Hematopoietic multipotent progenitor cell treated with erythropoietin and hydrocortisone succinate and interleukin-3 and kit ligand, for 17 days (in vitro differentiated cells): ENCODE data around the gene ESR2.
"Not testable (repeated sequence)": the region's sequence is repeated elsewhere in the genome, so short reads cannot be mapped to it uniquely, and the experiment has no call there.

ENCODE experiments used
- DNase-seq: peaks from one replicate; pipeline ENCODE4 v3.0.0-alpha.2; 2015; ENCODE audit warnings: low spot score

Gene ESR2

DNA sequence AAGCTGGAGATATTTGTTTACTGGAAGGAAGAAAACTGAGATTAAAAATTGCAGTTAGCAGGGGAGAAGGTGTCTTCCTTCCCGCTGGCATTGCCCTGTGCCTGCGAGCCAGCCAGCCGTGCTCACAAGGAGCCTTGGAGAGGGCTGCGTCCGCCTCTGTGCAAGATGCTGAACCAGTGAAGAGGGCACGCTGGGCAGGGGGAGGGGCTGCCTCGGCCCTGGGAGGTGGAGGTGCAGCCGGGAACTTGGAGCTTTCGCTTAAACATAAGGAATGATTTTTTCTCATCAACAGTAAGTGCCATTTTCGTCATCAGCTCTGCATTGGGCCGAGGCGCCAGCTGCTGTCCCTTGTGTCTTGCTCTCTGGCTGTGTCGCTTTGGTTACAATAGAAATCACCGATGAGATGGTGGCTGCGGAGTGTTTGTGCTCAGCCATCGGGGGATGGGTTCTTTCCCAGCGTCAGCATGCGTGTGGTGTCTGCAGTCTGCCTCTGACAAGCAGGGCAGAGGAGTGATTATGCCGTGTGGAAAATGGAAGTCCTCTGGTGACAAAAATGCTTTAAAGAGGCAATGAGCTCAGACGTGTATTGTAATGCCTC is 97.3 kb downstream of the ESR2 start:
- no peak for DNase-seq

DNA sequence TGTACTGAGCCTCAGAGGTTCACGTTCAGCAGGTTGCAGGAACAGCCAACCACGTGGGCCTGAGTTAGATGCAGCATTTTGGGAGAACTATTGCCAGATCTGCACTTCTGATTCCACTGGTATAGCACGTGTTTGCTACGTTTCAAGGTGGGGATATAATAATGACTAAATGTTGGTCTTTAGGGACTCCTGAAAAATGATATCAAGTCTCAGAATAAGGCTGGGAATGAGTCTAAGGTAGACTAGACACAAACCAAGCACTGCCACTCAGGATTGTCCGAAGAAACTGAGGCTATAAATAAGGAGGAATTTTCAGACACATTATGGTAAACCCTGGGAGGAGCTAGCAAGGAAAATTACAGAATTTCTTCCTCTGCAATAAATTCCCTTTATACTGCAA is 98.1 kb downstream of the ESR2 start:
- no peak for DNase-seq

DNA sequence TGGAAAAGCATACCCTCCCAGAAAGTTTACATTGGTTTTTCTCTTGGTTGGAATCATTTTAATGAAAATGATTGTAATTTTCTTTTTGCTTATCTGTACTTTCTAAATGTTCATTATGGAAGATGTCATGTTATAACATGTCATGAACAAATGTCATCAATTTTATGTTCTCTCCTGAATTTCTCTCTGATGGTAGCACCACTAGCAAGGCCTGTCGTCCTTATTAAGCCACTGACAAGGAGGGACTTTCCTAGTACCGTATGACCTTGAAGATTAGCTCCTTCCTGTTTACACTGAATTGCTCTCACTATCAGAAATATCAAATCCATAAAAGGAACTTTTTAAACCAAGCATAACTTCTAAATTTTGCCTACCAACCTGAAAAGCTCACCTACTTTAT is 99.0 kb downstream of the ESR2 start:
- DNase-seq: no peak

DNA sequence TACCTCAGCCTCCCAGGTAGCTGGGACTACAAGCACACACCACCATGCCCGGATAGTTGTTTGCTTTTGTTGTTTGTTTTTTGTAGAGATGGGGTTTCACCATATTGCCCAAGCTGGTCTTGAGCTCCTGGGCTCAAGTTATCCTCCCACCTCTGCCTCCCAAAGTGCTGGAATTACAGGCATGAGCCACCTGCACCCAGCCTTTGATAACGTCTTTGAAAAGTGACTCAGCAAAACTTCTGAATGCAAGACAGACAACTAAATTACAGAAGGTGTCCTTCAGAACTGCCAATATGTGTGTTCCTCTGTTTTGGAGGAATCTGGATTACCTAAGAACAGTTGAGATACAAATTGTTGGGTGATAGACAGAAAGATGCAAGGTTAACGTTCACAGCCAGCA is 99.8 kb downstream of the ESR2 start:
- no peak for DNase-seq

DNA sequence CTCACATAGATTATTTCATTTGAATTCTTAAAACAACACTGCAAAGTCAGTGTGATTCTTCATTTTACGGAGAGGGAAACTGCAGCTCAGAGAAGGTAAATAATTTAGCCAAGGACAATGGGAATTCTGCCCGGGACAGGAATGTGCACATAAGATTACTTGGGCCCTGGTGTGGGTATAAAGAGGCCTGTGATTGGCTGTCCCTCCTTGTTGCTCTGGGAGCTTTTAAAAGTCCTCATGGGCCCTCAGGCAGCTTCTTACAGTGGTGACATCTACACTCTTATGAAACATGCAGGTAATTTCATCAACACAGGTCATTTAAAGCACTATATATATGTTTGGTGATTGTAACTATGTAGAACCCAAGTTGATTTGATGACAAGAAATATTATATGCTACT is 100.3 kb downstream of the ESR2 start:
- DNase-seq: no peak

DNA sequence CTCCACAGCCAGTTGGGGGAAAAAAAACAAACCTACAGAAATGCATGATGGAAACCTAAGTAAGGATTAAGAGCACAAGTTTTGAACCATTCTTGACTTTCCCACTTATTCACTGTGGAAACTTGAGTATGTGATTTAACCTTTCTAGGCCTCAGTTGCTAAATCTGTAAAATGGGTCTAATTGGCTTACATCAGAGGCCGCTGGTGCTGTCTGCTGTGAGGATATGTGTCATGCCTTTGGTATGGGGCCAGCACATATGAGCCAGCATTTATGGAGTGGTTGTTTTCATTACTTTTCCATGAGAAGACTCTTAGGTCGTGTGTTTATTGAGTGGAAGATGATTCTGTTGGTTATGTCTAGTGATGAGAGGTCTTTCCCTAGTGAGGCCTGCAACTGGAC is 102.4 kb downstream of the ESR2 start:
- DNase-seq: peak; percentile 40

DNA sequence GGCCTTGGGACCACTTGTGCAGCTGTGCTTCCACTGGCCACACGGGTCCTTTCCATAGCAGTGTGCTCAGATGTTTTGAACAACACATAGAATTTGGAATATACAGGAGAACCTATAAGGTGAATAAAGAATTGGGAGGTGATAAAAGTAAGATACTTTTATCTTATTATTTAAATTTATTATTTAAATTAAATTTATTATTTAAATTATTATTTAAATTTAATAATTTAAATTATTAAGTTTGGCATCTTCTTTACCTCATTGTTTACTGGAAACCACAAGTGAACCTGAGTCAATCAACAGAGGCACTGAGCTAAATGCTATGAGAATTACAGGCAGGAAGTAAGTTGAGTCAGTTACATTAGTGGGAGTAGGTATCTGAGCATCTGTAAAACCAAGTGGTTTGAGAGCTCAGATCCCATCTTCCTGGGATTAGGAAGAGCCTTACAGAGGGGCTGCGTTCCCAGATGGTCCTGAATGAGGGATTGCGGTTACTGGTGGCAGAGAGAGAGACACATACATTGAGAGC is 103.1 kb downstream of the ESR2 start:
- DNase-seq: no peak

DNA sequence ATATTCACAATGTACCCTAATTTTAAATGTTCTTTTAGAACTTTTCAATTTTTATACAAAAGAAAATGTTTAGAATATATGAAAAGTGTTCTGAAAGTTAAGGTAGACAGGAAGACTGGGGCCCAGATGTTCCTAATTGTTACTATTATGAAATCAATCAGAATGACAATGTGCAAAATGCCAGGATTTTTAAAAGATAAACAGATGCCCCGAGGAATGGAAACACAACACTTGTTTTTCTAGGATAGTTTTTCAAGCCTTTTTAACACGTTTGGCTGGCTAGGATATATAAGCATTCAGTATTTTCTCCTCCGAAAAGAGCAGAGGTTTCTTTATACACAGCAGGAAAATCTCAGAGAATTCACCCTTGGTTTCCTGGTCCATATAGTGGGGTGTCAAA is 106.8 kb downstream of the ESR2 start:
- DNase-seq: no peak

DNA sequence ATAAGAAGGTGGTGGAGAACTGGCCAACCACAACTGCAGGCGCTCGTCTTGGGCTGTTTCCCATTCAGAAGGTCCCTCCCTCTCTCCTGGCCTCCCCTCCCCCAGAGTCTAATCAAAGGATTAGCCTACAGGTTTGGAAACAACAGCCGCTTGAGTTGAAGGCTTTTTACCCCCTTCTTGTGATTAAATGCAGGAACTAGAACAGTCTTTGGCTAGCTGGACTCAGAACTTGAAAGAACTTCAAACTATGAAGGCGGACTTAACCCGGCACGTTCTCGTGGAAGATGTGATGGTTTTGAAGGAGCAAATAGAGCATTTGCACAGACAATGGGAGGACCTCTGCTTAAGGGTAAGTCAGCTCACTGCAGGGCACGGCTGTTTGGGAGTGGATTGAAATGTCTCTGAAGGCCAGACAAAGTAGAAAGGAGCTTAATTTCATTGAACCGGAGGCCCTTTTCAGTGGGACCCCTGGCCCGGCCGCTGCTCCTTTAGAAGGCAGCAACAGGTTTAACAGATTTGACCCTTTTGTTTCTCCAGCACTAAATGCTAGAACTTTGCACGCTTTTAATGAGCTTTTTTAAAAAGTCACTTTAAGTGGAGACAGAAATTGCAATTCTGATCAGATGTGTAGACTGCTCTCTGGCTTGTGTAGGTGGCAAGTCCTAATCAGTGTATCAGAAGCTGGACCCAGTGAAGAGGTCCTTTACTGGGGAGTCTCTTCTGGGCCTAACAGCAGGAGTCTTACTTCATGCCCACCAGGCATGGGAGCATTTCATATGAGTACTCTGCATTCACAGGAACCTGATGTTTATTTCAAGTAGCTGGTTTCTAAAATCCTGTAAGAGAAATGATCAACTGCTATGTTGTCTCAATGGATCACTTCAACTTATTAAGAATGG is 107.7 kb downstream of the ESR2 start:
- DNase-seq: no peak

DNA sequence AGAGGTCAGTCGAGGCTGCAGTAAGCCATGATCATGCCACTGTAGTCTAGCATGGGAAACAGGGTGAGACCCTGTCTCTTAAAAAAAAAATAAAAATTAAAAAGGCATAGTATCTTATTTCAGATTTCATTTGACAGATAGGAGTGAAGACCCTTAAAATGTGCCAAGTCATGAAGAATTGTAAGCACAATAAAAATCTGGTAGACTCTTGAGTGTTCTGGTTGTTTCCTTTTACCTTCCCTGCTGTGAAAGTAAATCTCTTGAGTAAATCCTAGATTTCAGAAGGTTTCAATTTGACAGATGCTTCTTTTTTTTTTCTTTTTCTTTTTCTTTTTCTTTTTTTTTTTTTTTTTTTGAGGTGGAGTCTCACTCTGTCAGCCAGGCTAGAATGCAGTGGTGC is 109.0 kb downstream of the ESR2 start:
- DNase-seq: no peak

DNA sequence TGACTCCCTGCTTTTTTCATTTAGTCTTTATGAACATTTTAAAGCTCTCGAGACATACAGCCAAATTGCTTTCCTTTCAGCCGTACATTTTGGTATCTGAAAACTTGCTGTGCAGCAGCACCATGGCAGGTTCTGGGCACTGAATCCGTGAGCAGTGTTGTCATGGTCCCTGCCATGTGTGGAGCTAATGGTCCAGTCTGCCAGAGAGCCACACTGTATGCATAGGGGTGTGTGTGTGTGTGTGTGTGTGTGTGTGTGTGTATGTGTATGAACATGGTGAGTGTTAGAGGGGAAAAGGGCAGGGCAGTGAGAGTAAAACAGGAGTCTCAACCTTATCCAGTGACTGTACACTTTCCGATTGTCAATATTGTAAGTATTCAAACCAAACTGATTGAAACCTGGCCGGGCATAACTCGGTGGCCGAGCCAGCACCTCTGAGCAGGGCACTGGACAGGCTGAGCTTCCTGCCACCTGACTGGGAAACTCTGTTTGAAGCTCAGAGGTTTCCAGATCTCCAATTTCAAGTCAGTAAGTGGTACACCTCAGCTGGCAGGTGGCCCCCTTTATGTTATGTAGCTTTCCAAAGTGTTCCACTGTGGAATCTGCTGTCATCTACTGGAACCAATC is 110.0 kb downstream of the ESR2 start:
- DNase-seq: no peak

DNA sequence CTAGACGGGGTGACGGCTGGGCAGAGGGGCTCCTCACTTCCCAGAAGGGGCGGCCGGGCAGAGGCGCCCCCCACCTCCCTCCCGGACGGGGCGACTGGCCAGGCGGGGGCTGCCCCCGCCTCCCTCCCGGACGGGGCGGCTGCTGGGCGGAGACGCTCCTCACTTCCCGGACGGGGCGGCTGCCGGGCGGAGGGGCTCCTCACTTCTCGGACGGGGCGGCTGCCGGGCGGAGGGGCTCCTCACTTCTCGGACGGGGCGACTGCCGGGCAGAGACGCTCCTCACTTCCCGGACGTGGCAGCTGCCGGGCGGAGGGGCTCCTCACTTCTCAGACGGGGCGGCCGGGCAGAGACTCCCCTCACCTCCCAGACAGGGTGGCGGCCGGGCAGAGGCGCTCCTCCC is 111.3 kb downstream of the ESR2 start:
- not testable (repeated sequence) for DNase-seq

DNA sequence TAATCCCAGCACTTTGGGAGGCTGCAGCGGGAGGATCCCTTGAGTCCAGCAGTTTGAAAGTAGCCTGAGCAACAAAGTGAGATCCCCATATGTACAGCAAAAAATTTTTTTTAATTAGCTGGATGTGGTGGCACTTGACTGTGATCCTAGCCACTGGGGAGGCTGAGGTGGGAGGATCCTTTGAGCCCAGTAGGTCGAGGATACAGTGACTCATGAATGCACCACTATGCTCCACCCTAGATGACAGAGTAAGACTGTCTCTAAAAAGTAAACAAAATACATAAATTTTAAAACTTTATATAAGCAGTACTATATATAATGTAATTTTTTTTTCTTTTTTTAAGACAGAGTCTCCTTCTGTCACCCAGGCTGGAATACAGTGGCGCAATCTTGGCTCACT is 115.4 kb downstream of the ESR2 start:
- peak; percentile 25 for DNase-seq

DNA sequence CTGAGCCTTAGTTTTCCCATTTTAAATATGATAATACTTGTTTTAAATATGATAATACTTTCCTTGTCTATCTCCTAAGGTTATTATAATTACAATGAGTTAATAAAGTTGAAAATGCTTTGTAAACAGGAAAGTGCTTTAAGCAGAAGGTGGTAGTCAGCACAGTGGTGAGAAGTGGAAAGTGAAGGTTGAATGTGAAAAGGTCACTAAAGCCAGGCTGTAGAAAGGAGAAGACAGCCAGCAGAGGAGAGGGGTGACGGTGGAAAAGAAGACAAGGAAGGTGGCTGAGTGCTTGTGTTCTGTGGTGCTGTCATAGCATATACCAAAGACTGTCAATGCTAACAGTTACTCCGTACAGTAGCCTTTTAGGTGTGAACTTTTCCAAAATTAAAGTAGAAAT is 117.8 kb downstream of the ESR2 start:
- DNase-seq: no peak

DNA sequence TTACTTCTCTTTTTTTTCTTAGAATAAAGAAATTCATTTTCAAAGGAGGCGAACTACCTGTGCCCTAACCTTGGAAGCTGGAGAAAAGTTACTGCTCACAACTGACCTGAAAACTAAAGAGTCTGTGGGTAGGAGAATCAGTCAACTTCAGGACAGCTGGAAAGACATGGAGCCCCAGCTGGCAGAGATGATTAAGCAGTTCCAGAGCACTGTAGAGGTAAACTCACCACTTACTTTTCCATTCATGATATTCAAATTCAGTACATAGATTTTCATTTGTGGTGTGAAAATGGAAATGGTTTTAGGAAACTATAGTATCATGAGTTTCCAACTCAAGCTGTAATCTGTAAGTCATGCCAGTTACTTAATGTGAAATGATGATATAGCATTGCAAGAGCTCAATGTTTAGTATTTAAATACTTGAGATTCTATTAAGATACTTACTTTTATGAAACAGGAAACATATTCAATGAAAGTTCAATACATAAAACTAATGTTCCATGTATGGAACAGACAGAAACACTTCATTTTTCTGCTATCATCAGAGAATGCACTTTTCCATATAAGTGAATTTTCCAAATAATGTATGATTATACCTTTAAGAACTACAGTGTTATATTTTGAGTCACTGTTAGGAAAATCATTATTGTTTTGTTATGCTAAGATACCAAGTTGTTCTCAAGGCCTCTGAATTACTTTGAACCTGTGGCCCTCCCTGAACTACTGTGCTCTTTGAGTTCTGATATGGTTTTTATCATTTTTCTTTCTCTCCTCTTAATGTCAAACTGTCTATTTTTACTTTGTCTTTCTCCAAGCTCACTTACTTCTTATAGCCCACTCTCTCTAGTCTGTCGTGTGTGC is 119.0 kb downstream of the ESR2 start:
- no peak for DNase-seq

DNA sequence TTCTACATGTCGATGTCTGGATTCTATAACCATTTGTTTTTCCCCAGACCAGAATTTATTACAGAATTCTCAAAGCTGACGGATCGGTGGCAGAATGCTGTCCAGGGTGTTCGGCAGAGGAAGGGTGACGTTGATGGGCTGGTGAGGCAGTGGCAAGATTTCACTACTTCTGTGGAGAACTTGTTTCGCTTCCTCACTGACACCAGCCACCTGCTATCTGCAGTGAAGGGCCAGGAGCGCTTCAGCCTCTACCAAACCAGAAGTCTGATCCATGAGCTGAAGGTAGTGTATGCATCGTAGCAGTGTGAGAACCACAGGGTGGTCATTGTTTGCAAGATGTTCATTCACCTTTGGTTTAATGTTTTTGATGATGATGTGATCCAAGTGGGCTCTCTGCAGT is 124.0 kb downstream of the ESR2 start:
- no peak for DNase-seq

DNA sequence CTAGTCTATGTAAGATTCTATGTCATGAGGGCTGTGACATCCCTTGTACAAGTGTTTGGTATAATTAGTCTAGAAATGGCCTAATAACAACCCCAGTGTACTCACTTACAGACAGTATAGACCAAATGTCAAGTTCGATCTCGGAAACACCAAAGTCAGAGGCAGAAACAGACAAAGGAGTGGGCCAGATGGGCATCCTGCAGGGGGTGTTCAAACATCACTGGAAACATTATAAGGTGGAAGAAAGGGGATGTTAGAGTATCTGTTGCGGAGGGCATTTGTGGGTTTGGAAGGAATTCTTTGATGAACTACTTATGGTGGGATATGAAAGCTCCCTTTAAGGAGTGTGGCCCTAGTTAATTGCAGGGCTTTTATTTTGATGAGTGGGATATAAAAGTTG is 134.6 kb downstream of the ESR2 start:
- no peak for DNase-seq

DNA sequence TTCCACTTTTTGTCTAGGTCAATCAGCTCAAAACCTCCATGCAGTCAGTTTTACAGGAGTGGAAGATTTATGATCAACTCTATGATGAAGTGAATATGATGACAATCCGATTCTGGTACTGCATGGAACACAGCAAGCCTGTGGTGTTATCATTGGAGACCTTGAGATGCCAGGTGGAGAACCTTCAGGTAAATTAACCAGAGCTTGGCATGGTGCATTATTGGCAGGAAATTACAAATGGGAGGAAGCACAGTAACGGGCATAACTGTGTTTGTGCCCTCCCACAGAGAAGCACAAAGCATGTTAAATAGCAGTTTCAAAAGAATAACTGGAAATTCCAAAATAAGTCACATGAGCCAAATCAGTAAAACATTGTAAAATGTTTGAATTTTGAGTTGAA is 135.6 kb downstream of the ESR2 start:
- DNase-seq: no peak

DNA sequence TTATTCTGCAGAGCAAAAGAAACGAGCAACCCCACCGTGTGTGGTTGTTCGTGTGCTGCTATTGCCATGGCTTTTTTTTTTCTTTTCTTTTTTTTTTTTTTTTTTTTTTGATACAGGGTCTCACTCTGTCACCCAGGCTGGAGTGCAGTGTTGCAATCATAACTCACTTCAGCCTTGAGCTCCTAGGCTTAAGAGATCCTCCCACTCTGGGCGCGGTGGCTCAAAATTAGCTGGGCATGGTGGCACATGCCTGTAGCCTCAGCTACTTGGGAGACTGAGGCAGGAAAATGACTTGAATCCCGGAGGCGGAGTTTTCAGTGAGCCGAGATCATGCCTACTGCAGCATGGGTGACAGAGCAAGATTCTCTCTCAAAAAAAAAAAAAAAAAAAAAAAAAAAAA is 144.2 kb downstream of the ESR2 start:
- no peak for DNase-seq

DNA sequence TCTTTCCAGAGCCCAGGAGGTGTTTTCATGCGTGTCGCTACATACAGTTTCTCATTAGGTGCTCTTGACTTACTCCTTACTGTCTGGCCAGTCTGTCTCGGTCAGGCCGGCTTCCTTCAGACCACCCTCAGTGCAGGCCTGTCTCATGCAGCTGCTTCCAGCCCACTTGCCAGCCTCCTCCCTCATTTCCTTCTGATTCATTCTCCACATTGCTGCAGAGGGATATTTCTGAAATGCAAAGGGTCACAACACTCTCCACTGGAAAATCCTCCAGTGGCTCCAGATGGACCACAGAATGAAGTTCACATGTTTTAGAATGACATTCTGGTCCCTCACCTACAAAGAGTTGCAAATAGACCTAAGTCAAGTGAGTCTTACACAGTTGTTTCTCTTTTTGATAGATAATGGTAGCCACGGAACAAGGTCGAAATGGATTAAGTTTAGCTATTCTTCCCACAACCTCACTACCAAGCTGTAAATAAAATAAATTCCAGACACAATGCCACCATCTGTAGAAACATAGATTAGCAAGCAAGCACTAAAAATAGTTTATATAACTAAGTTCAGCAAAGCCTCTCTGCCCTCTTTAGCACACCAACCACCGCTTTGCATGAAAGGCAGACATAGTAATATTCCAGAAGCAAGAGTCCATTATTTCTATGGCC is 146.9 kb downstream of the ESR2 start:
- DNase-seq: no peak

DNA sequence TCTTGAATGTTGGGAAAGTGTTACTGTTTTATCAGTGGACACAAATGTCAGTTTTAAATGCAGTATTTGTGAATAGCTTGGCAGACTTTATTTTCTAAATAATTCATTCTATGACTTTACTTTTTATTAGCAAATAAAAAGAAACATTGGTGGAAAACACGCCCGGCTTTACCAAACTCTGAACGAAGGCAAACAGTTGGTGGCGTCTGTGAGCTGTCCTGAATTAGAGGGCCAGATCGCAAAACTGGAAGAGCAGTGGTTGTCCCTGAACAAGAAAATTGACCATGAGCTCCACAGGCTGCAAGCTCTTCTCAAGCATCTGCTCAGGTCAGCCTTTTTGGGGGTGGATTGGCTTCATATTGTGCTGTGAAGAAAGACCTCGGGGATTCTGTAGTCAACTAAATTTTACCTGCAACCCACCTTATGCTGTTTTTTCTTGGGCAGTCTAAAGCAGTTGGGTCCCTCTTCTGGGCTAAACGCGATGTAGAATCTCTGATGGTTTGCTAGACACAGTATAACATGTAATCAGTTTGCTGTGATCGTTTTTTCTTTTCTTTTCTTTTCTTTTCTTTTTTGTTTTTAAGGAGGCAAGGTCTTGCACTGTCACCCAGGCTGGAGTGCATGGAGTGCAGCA is 156.4 kb downstream of the ESR2 start:
- no peak for DNase-seq
